Measurements from ENCODE around the gene MANEA. TPM values are rescaled to one million over a fixed set of nuclear protein-coding genes. Genes with fewer than 3 reads are reported as not detected.

Gene MANEA
- total and polyA plus RNA-seq, 2 of the 13 experiments (the other 11 are each of a cell fraction or from before 2014, with no cell fraction given) = 10.0 to 10.9 TPM

DNA sequence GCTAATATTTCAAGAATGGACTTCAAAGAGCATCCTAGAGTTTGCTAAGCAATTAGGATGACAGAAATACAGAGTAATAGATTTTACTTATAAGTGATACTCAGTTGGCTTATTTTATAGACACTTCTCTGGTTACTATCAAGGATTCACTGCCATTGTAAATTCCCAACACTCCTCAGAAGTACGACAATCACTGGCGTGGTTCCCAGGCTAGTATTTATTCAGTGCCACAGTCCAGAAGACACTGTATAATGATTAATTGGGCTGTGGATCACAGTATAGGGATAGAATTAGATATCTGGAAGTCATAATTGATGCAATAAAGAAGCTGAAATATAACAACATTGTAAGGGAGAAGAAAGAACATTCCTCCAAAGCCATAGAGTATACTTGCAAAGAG lies 15.7 kb downstream of the MANEA start:
- Histone ChIP-seq H3K36me3 (replicated peaks in 1 of 2; ENCODE audit: control insufficient read depth in 1 of 2, insufficient read depth in 2 of 2, low read length in 2 of 2) (peaks cover 2 to 5% of the 10 kb centered on the region in 2 experiments; a peak in 1 of 5 replicates), H4K20me1 (ENCODE audit: insufficient read depth, low read length) (no peaks in the 10 kb centered on the region), H3K4me3 (replicated peaks in 1 of 3; ENCODE audit: insufficient read depth in 1 of 3, low read depth in 2 of 3, low read length in 3 of 3) (no peak overlapping the region), H2AFZ (ENCODE audit: low read length) (no peak overlapping the region), H3K9ac (ENCODE audit: insufficient read depth, low read depth, low read length) (no peak overlapping the region), H3K9me3 (ENCODE audit: low read length) (no peaks in the 10 kb centered on the region), H3K27me3 (ENCODE audit: control insufficient read depth in 1 of 2, insufficient read depth in 2 of 2, low read length in 2 of 2) (no peaks in the 10 kb centered on the region), H3K4me2 (ENCODE audit: low read depth, low read length) (no peak overlapping the region), H3K79me2 (ENCODE audit: insufficient read depth, low read length) (no peaks in the 10 kb centered on the region), H3K4me1 (ENCODE audit: insufficient read depth, low read length) (peaks cover 9% of the 10 kb centered on the region), H3K27ac (ENCODE audit: extremely low read length, insufficient read depth, low read length) (no peak overlapping the region)
- TF ChIP-seq CCDC6 (CRISPR knock-in tag; IDR thresholded peaks at IDR 0.05) (no peak), SRF (IDR thresholded peaks at IDR 0.05; ENCODE audit: low read depth, low read length) (no peak), NFIC (IDR thresholded peaks at IDR 0.05; ENCODE audit: low read length) (no peak), ZNF44 (CRISPR knock-in tag; IDR thresholded peaks at IDR 0.05) (no peak), PHF5A (CRISPR knock-in tag; IDR thresholded peaks at IDR 0.05; ENCODE audit: low read depth, unreplicated experiment) (no peak), JUND (CRISPR knock-in tag; IDR thresholded peaks at IDR 0.05) (no peak), U2AF2 (IDR thresholded peaks at IDR 0.05; ENCODE audit: low read depth, low read length) (no peak), ZNF660 (CRISPR knock-in tag; IDR thresholded peaks at IDR 0.05; ENCODE audit: borderline replicate concordance, low read depth) (no peak), ZNF557 (CRISPR knock-in tag; IDR thresholded peaks at IDR 0.05) (no peak), RELA (CRISPR knock-in tag; IDR thresholded peaks at IDR 0.05) (no peak), ZNF441 (CRISPR knock-in tag; IDR thresholded peaks at IDR 0.05; ENCODE audit: borderline replicate concordance) (no peak), ZNF564 (CRISPR knock-in tag; IDR thresholded peaks at IDR 0.05) (no peak), ZNF143 (CRISPR knock-in tag; IDR thresholded peaks at IDR 0.05) (no peak), AGO2 (optimal IDR thresholded peaks at IDR 0.05; ENCODE audit: low read depth, low read length) (no peak)
- TF ChIP-seq, protein P1, sequence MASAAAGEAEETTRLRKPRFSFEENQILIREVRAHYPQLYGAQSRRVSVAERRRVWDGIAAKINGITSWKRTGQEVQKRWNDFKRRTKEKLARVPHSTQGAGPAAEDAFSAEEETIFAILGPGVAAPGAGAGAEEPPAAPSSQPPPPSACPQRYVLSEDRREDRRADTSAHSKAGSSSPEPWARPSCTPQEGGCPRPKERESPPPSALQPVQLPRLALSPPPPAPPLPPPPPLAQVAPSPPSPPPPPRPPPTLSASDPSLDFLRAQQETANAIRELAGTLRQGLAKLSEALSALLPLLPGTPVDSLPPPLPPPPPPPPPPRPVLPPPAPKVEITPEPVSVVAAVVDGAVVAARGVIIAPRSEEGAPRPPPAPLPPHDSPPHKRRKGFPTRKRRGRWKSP (CRISPR knock-in tag; IDR thresholded peaks at IDR 0.05) = no peak
- TF ChIP-seq, protein P2, sequence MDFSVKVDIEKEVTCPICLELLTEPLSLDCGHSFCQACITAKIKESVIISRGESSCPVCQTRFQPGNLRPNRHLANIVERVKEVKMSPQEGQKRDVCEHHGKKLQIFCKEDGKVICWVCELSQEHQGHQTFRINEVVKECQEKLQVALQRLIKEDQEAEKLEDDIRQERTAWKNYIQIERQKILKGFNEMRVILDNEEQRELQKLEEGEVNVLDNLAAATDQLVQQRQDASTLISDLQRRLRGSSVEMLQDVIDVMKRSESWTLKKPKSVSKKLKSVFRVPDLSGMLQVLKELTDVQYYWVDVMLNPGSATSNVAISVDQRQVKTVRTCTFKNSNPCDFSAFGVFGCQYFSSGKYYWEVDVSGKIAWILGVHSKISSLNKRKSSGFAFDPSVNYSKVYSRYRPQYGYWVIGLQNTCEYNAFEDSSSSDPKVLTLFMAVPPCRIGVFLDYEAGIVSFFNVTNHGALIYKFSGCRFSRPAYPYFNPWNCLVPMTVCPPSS (IDR thresholded peaks at IDR 0.05) = no peak
- TF ChIP-seq, protein P3, sequence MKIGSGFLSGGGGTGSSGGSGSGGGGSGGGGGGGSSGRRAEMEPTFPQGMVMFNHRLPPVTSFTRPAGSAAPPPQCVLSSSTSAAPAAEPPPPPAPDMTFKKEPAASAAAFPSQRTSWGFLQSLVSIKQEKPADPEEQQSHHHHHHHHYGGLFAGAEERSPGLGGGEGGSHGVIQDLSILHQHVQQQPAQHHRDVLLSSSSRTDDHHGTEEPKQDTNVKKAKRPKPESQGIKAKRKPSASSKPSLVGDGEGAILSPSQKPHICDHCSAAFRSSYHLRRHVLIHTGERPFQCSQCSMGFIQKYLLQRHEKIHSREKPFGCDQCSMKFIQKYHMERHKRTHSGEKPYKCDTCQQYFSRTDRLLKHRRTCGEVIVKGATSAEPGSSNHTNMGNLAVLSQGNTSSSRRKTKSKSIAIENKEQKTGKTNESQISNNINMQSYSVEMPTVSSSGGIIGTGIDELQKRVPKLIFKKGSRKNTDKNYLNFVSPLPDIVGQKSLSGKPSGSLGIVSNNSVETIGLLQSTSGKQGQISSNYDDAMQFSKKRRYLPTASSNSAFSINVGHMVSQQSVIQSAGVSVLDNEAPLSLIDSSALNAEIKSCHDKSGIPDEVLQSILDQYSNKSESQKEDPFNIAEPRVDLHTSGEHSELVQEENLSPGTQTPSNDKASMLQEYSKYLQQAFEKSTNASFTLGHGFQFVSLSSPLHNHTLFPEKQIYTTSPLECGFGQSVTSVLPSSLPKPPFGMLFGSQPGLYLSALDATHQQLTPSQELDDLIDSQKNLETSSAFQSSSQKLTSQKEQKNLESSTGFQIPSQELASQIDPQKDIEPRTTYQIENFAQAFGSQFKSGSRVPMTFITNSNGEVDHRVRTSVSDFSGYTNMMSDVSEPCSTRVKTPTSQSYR (CRISPR knock-in tag; IDR thresholded peaks at IDR 0.05; ENCODE audit: borderline replicate concordance) = no peak
- TF ChIP-seq, protein P4, sequence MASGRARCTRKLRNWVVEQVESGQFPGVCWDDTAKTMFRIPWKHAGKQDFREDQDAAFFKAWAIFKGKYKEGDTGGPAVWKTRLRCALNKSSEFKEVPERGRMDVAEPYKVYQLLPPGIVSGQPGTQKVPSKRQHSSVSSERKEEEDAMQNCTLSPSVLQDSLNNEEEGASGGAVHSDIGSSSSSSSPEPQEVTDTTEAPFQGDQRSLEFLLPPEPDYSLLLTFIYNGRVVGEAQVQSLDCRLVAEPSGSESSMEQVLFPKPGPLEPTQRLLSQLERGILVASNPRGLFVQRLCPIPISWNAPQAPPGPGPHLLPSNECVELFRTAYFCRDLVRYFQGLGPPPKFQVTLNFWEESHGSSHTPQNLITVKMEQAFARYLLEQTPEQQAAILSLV (CRISPR knock-in tag; IDR thresholded peaks at IDR 0.05; ENCODE audit: borderline replicate concordance) = no peak
- TF ChIP-seq, protein P5, sequence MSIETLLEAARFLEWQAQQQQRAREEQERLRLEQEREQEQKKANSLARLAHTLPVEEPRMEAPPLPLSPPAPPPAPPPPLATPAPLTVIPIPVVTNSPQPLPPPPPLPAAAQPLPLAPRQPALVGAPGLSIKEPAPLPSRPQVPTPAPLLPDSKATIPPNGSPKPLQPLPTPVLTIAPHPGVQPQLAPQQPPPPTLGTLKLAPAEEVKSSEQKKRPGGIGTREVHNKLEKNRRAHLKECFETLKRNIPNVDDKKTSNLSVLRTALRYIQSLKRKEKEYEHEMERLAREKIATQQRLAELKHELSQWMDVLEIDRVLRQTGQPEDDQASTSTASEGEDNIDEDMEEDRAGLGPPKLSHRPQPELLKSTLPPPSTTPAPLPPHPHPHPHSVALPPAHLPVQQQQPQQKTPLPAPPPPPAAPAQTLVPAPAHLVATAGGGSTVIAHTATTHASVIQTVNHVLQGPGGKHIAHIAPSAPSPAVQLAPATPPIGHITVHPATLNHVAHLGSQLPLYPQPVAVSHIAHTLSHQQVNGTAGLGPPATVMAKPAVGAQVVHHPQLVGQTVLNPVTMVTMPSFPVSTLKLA (IDR thresholded peaks at IDR 0.05) = no peak
- peak; percentile 28 for DNase-seq (ENCODE audit: low spot score)
- in situ Hi-C loops (cut with HindIII; ENCODE audit: extremely low pct_ligation_motif_present, low pct_unique_long_range_greater_than_20kb) (loop anchor here (25.0 kb wide), 1 partner anchor 269 kb away; no protein-coding TSS in a partner anchor), intact Hi-C loops (cut with micrococcal nuclease; ENCODE audit: unreplicated experiment) (no loop called here)
- ChIA-PET CTCF (ENCODE audit: low intra/inter-chr PET ratio, low total read pairs) (no interaction called here), POLR2A (no interaction called here)
- peak; percentile 57 for ATAC-seq
- no peak for FAIRE-seq
- BruUV-seq (replicated peaks) = no TSS peak
- 45% methylated on average over 2 of the region's 2 CpGs for WGBS (ENCODE audit: low lambda C conversion rate)

All from HepG2 (cell line).